B cell (primary cell): ENCODE measurements around the gene GPR152.

Experiments used
- CTCF ChIP-seq: fragments of 200-600 bp; IDR thresholded peaks from one replicate; pipeline ENCODE4 v1.8.0; 2022; ENCODE audit warnings: antibody characterized with exemption, mild to moderate bottlenecking
- EZH2 ChIP-seq: IDR thresholded peaks from 2 replicates; pipeline ENCODE4 v1.6.1; 2012; ENCODE audit warnings: borderline replicate concordance, low read depth, mild to moderate bottlenecking, moderate library complexity, low read length; ENCODE audit not compliant: insufficient read depth, poor library complexity, severe bottlenecking

- TF ChIP-seq CTCF (no peak), EZH2 (no peak)
These were observed 19.7 kb downstream of the GPR152 start for GRCh38 chr11:67432655-67433349.
